GM23338 (cell line): ENCODE results near the gene HLX. TPM values are rescaled to one million over a fixed set of nuclear protein-coding genes. Genes with fewer than 3 reads are reported as not detected.

ENCODE experiments used
- ATAC-seq: fragments of 200-7000 bp; cut with Tn5 transposase; 3 replicates; pipeline ENCODE4 v1.9.1; 2020
- DNase-seq: peaks from one replicate; pipeline ENCODE4 v3.0.0-alpha.2; 2015; ENCODE audit warnings: low spot score
- H2AFZ ChIP-seq: fragments of 200-600 bp; sonication (generic); 2 replicates; pipeline ENCODE4 v1.8.0; 2016; ENCODE audit warnings: antibody characterized with exemption, mild to moderate bottlenecking, moderate library complexity
- H3F3A ChIP-seq: fragments of 200-600 bp; sonication (generic); replicated peaks from 2 replicates; pipeline ENCODE4 v1.8.0; 2017; ENCODE audit warnings: antibody characterized with exemption, mixed run types, low read depth
- H3K27ac ChIP-seq: fragments of 200-600 bp; sonication (generic); 2 replicates; pipeline ENCODE4 v1.6.1; 2016; ENCODE audit warnings: low read depth
- H3K27me3 ChIP-seq: fragments of 200-600 bp; sonication (generic); 2 replicates; pipeline ENCODE4 v1.8.0; 2016; ENCODE audit warnings: mild to moderate bottlenecking, mixed run types, moderate library complexity; ENCODE audit not compliant: insufficient read depth
- H3K36me3 ChIP-seq: fragments of 200-600 bp; sonication (generic); 2 replicates; pipeline ENCODE4 v1.8.0; 2016; ENCODE audit warnings: mild to moderate bottlenecking; ENCODE audit not compliant: insufficient read depth
- H3K4me1 ChIP-seq: fragments of 200-600 bp; sonication (generic); 2 replicates; pipeline ENCODE4 v1.8.0; 2016; ENCODE audit warnings: mild to moderate bottlenecking, moderate library complexity; ENCODE audit not compliant: insufficient read depth
- H3K4me2 ChIP-seq: fragments of 200-600 bp; sonication (generic); 2 replicates; pipeline ENCODE4 v1.7.1; 2017; ENCODE audit warnings: mixed run types
- H3K4me3 ChIP-seq: fragments of 200-600 bp; sonication (generic); 2 replicates; pipeline ENCODE4 v1.6.1; 2016; ENCODE audit warnings: mixed run types
- H3K79me2 ChIP-seq: fragments of 200-600 bp; sonication (generic); replicated peaks from 2 replicates; pipeline ENCODE4 v1.8.0; 2017; ENCODE audit warnings: mild to moderate bottlenecking; ENCODE audit not compliant: insufficient read depth
- H3K9me2 ChIP-seq: fragments of 200-600 bp; sonication (generic); 2 replicates; pipeline ENCODE4 v1.8.0; 2017; ENCODE audit not compliant: insufficient read depth
- H4K20me1 ChIP-seq: fragments of 200-600 bp; sonication (generic); replicated peaks from 2 replicates; pipeline ENCODE4 v1.8.0; 2017; ENCODE audit warnings: mild to moderate bottlenecking; ENCODE audit not compliant: insufficient read depth
- H3K27ac Mint-ChIP-seq: 2 replicates; pipeline ENCODE4 v1.8.0; 2020; ENCODE audit warnings: inconsistent platforms, mild to moderate bottlenecking, moderate library complexity, mixed read lengths
- H3K27me3 Mint-ChIP-seq: 3 replicates; pipeline ENCODE4 v1.8.0; 2022; ENCODE audit warnings: low read depth, mild to moderate bottlenecking, moderate library complexity, mixed read lengths, inconsistent platforms; ENCODE audit not compliant: insufficient read depth, poor library complexity
- H3K36me3 Mint-ChIP-seq: 3 replicates; pipeline ENCODE4 v1.8.0; 2021; ENCODE audit warnings: low read depth, mild to moderate bottlenecking, inconsistent platforms, moderate library complexity, mixed read lengths
- H3K4me1 Mint-ChIP-seq: 3 replicates; pipeline ENCODE4 v1.8.0; 2020; ENCODE audit warnings: mild to moderate bottlenecking, inconsistent platforms, mixed read lengths
- H3K4me3 Mint-ChIP-seq: 3 replicates; pipeline ENCODE4 v1.8.0; 2021; ENCODE audit warnings: moderate library complexity, mild to moderate bottlenecking, inconsistent platforms, mixed read lengths
- H3K9me3 Mint-ChIP-seq: 3 replicates; pipeline ENCODE4 v1.8.0; 2020; ENCODE audit warnings: moderate library complexity, mild to moderate bottlenecking, inconsistent platforms, mixed read lengths
- CREB1 ChIP-seq: fragments of 250-450 bp; sonication (Bioruptor Pico); IDR thresholded peaks from 2 replicates; pipeline ENCODE4 v1.5.0; 2020; ENCODE audit warnings: low read depth, mild to moderate bottlenecking, moderate library complexity
- CTCF ChIP-seq, 2 experiments: fragments of 200-600 bp in 1 of 2; sonication (generic) in 1 of 2; conservative IDR thresholded peaks; 2 replicates each; pipeline versions ENCODE4 v1.5.1 to v1.6.1; 2016 to 2017; ENCODE audit warnings: antibody characterized with exemption in 2 of 2, low read depth in 2 of 2, mild to moderate bottlenecking in 2 of 2, moderate library complexity in 1 of 2
- ETS1 ChIP-seq: IDR thresholded peaks from 2 replicates; pipeline ENCODE4 v1.6.1; 2016; ENCODE audit warnings: antibody characterized with exemption
- EZH2 ChIP-seq: fragments of 200-600 bp; sonication (generic); IDR thresholded peaks from one replicate; pipeline ENCODE4 v1.8.0; 2017; ENCODE audit warnings: antibody characterized with exemption, mild to moderate bottlenecking, low read depth; ENCODE audit not compliant: unreplicated experiment
- JUNB ChIP-seq: IDR thresholded peaks from one replicate; pipeline ENCODE4 v1.6.1; 2016; ENCODE audit warnings: antibody characterized with exemption; ENCODE audit not compliant: unreplicated experiment
- REST ChIP-seq: IDR thresholded peaks from one replicate; pipeline ENCODE4 v1.6.1; 2018; ENCODE audit warnings: antibody characterized with exemption; ENCODE audit not compliant: unreplicated experiment
- ZNF114 ChIP-seq: fragments of 250-450 bp; sonication (Bioruptor Pico); IDR thresholded peaks from 2 replicates; pipeline ENCODE4 v1.5.0; 2020; ENCODE audit warnings: mild to moderate bottlenecking, moderate library complexity
- ZNF331 ChIP-seq: fragments of 250-450 bp; sonication (Bioruptor Pico); IDR thresholded peaks from 2 replicates; pipeline ENCODE4 v1.5.0; 2020; ENCODE audit warnings: low read depth, mild to moderate bottlenecking, moderate library complexity
- ZNF462 ChIP-seq: fragments of 250-450 bp; sonication (Bioruptor Pico); IDR thresholded peaks from 2 replicates; pipeline ENCODE4 v1.5.0; 2020; ENCODE audit warnings: mild to moderate bottlenecking, moderate library complexity
- polyA plus RNA-seq: library from polyadenylated mRNA; unstranded; fragments of >200 nt; fragmentation: Nextera tagmentation; extraction: Ambion mirVana; gene quantifications from 2 replicates; pipeline ENCODE4 v1.2.1, GENCODE V29; 2016
- total RNA-seq: library from RNA; depleted of rRNA; stranded (reverse); fragments of >200 nt; shearing (Covaris generic); gene quantifications from 2 replicates; pipeline ENCODE4 v1.2.3, GENCODE V29; 2014

HLX gene
- total and polyA plus RNA-seq, 2 experiments from 2014 or later = 0.07 TPM; not detected in 1

GRCh38 chr1:220908757-220909156 is 29.5 kb downstream of the HLX start:
- H3K4me1 ChIP-seq = peaks cover 5% of the 10 kb centered on the region; the same call in 1 of the 2 replicates
- peak; percentile 13 for DNase-seq
- H3K27ac ChIP-seq = no peak overlapping the region
- Mint-ChIP-seq H3K27ac (no peak overlapping the region), H3K27me3 (peaks cover 7% of the 10 kb centered on the region), H3K9me3 (no peaks in the 10 kb centered on the region), H3K4me1 (peaks cover 6% of the 10 kb centered on the region), H3K36me3 (no peaks in the 10 kb centered on the region), H3K4me3 (no peak overlapping the region)
- no peak overlapping the region for H3K4me3 ChIP-seq
- no peaks in the 10 kb centered on the region for H3K79me2 ChIP-seq
- 0 out of 2 replicates have a peak, but pooled peaks cover 4% of the 10 kb centered on the region for H3K27me3 ChIP-seq
- no peaks in the 10 kb centered on the region for H3K9me2 ChIP-seq
- H2AFZ ChIP-seq = no peak overlapping the region
- TF ChIP-seq CTCF (conservative IDR thresholded peaks at IDR 0.05; ENCODE audit: low read depth in 2 of 2) (peak; percentile 35 to 49), CREB1 (CRISPR knock-in tag) (no peak)
- no peak for ATAC-seq
- no peaks in the 10 kb centered on the region for H3K36me3 ChIP-seq
- H4K20me1 ChIP-seq = no peaks in the 10 kb centered on the region
- H3K4me2 ChIP-seq = no peak overlapping the region
- no peaks in the 10 kb centered on the region for H3F3A ChIP-seq

GRCh38 chr1:220910021-220910420 is 30.8 kb downstream of the HLX start:
- Histone ChIP-seq H3K4me3 (no peak overlapping the region), H3K79me2 (no peaks in the 10 kb centered on the region), H4K20me1 (no peaks in the 10 kb centered on the region), H3K9me2 (no peaks in the 10 kb centered on the region), H2AFZ (no peak overlapping the region), H3K27me3 (0 out of 2 replicates have a peak, but pooled peaks cover 4% of the 10 kb centered on the region), H3K27ac (no peak overlapping the region), H3K4me2 (no peak overlapping the region), H3K36me3 (no peaks in the 10 kb centered on the region), H3K4me1 (peaks cover 5% of the 10 kb centered on the region; the same call in 1 of the 2 replicates), H3F3A (no peaks in the 10 kb centered on the region)
- H3K9me3 Mint-ChIP-seq = no peaks in the 10 kb centered on the region
- no peak overlapping the region for H3K27ac Mint-ChIP-seq
- peaks cover 6% of the 10 kb centered on the region for H3K4me1 Mint-ChIP-seq
- no peak for ATAC-seq
- no peak for DNase-seq
- H3K36me3 Mint-ChIP-seq = no peaks in the 10 kb centered on the region
- H3K4me3 Mint-ChIP-seq = no peak overlapping the region
- H3K27me3 Mint-ChIP-seq = no peaks in the 10 kb centered on the region
- no peak for TF ChIP-seq REST
- TF ChIP-seq ZNF462 (CRISPR knock-in tag) = no peak
- no peak for TF ChIP-seq JUNB
- no peak for TF ChIP-seq ZNF331 (CRISPR knock-in tag)
- no peak for TF ChIP-seq ZNF114 (CRISPR knock-in tag)
- no peak for TF ChIP-seq ETS1
- TF ChIP-seq EZH2 = no peak
